Endodermal cell (in vitro differentiated cells): ENCODE measurements around the gene C1QTNF1. TPM values are rescaled to one million over a fixed set of nuclear protein-coding genes. Genes with fewer than 3 reads are reported as not detected.

ENCODE experiments used
- DNase-seq: peaks from one replicate; pipeline ENCODE4 v3.0.0-alpha.2; 2017
- H3K27ac ChIP-seq: 2 replicates; pipeline ENCODE4 v1.5.1; 2013; ENCODE audit warnings: mild to moderate bottlenecking, low read depth, low read length, moderate library complexity
- H3K27me3 ChIP-seq: 2 replicates; pipeline ENCODE4 v1.6.1; 2013; ENCODE audit warnings: mild to moderate bottlenecking, low read length, moderate library complexity; ENCODE audit not compliant: insufficient read depth, control insufficient read depth, poor library complexity, severe bottlenecking
- H3K36me3 ChIP-seq: 2 replicates; pipeline ENCODE4 v1.7.0; 2013; ENCODE audit warnings: mild to moderate bottlenecking, low read length, moderate library complexity; ENCODE audit not compliant: control insufficient read depth, insufficient read depth
- H3K4me1 ChIP-seq: one replicate; pipeline ENCODE4 v1.7.0; 2013; ENCODE audit warnings: low read length; ENCODE audit not compliant: control insufficient read depth, insufficient read depth
- H3K4me3 ChIP-seq: 2 replicates; pipeline ENCODE4 v1.5.1; 2013; ENCODE audit warnings: mild to moderate bottlenecking, low read length, moderate library complexity
- H3K9ac ChIP-seq: 2 replicates; pipeline ENCODE4 v1.6.1; 2013; ENCODE audit warnings: mild to moderate bottlenecking, low read length, moderate library complexity; ENCODE audit not compliant: poor library complexity, severe bottlenecking; ENCODE audit errors: extremely low read depth
- H3K9me3 ChIP-seq: 2 replicates; pipeline ENCODE4 v1.6.1; 2013; ENCODE audit warnings: mild to moderate bottlenecking, low read length, moderate library complexity; ENCODE audit not compliant: control insufficient read depth
- H3K27ac Mint-ChIP-seq: 2 replicates; pipeline ENCODE4 v1.8.0; 2020; ENCODE audit warnings: mixed read lengths
- H3K27me3 Mint-ChIP-seq: 2 replicates; pipeline ENCODE4 v1.8.0; 2021; ENCODE audit warnings: mild to moderate bottlenecking, mixed read lengths; ENCODE audit not compliant: insufficient read depth
- H3K36me3 Mint-ChIP-seq: 2 replicates; pipeline ENCODE4 v1.8.0; 2020; ENCODE audit warnings: low read depth, mixed read lengths
- H3K4me1 Mint-ChIP-seq: 2 replicates; pipeline ENCODE4 v1.8.0; 2020; ENCODE audit warnings: mixed read lengths
- H3K4me3 Mint-ChIP-seq: 2 replicates; pipeline ENCODE4 v1.8.0; 2020; ENCODE audit warnings: mild to moderate bottlenecking, moderate library complexity, mixed read lengths
- H3K9me3 Mint-ChIP-seq: 2 replicates; pipeline ENCODE4 v1.8.0; 2020; ENCODE audit warnings: mild to moderate bottlenecking, mixed read lengths
- CTCF ChIP-seq: fragments of 200-600 bp; sonication (generic); conservative IDR thresholded peaks from 2 replicates; pipeline ENCODE4 v1.5.0; 2021; ENCODE audit warnings: antibody characterized with exemption, mild to moderate bottlenecking
- WGBS, 2 experiments: methylation state at CpG; one replicate each; pipeline versions ENCODE4 v1.1.5 to v1.1.7; 2013; ENCODE audit warnings: missing lambda C conversion rate in 2 of 2, mixed read lengths in 1 of 2; ENCODE audit not compliant: insufficient coverage in 1 of 2, insufficient read length in 1 of 2; 5-methylcytosine and 5-hydroxymethylcytosine counted together
- total RNA-seq, 2 donors: library from RNA; stranded (reverse); fragmentation: NEBNext Ultra II Directional in 1 of 2; extraction: Animal tissue kit (Norgen Biotek cat#: 25700) in 1 of 2; gene quantifications; 2 replicates in 1 of 2; 3 replicates in 1 of 2; pipeline ENCODE4 v1.2.1, GENCODE V29; 2021

Gene C1QTNF1
- total RNA-seq, 2 donors from 2014 or later, result 16.0 to 16.5 TPM

GRCh38 chr17:79085154-79085920 is 61.4 kb downstream of the C1QTNF1 start:
- peaks cover 25% of the 10 kb centered on the region for H3K36me3 Mint-ChIP-seq
- no peaks in the 10 kb centered on the region for H3K4me1 ChIP-seq
- no peak overlapping the region for H3K4me3 Mint-ChIP-seq
- no peaks in the 10 kb centered on the region for H3K27me3 Mint-ChIP-seq
- H3K9me3 ChIP-seq, result no peaks in the 10 kb centered on the region
- H3K36me3 ChIP-seq, result peaks cover 9% of the 10 kb centered on the region
- H3K27ac Mint-ChIP-seq, result no peak overlapping the region
- no peak for TF ChIP-seq CTCF
- 91 to 97% methylated on average over 15 to 30 of the region's 30 CpGs for WGBS, 2 experiments
- H3K4me3 ChIP-seq, result no peak overlapping the region
- H3K9me3 Mint-ChIP-seq, result peaks cover 1% of the 10 kb centered on the region
- no peaks in the 10 kb centered on the region for H3K27me3 ChIP-seq
- DNase-seq, result no peak
- H3K9ac ChIP-seq, result no peak overlapping the region
- no peaks in the 10 kb centered on the region for H3K4me1 Mint-ChIP-seq
- H3K27ac ChIP-seq, result no peak overlapping the region

- 91 to 92% methylated on average over 11 to 28 of the region's 28 CpGs for WGBS, 2 experiments
- no peak for DNase-seq
- TF ChIP-seq CTCF, result no peak
Observed at GRCh38 chr17:79085921-79086551, 62.1 kb downstream of the C1QTNF1 start.

GRCh38 chr17:79086609-79087427 is 62.8 kb downstream of the C1QTNF1 start:
- no peak for DNase-seq
- H3K36me3 Mint-ChIP-seq, result peaks cover 12% of the 10 kb centered on the region
- 92 to 95% methylated on average over 27 to 33 of the region's 33 CpGs for WGBS, 2 experiments
- no peaks in the 10 kb centered on the region for H3K27me3 Mint-ChIP-seq
- Histone ChIP-seq H3K9ac (no peak overlapping the region), H3K27ac (no peak overlapping the region), H3K36me3 (peaks cover 9% of the 10 kb centered on the region), H3K4me3 (no peak overlapping the region), H3K27me3 (no peaks in the 10 kb centered on the region), H3K9me3 (no peaks in the 10 kb centered on the region), H3K4me1 (no peaks in the 10 kb centered on the region)
- TF ChIP-seq CTCF, result no peak
- peaks cover 1% of the 10 kb centered on the region for H3K9me3 Mint-ChIP-seq
- no peaks in the 10 kb centered on the region for H3K4me1 Mint-ChIP-seq
- no peak overlapping the region for H3K4me3 Mint-ChIP-seq
- no peak overlapping the region for H3K27ac Mint-ChIP-seq

More at GRCh38 chr17:79085921-79086551, 62.1 kb downstream of the C1QTNF1 start:
- H3K4me1 Mint-ChIP-seq, result no peaks in the 10 kb centered on the region
- H3K4me3 ChIP-seq, result no peak overlapping the region
- H3K4me3 Mint-ChIP-seq, result no peak overlapping the region
- H3K36me3 ChIP-seq, result peaks cover 9% of the 10 kb centered on the region
- H3K9ac ChIP-seq, result no peak overlapping the region
- H3K9me3 ChIP-seq, result no peaks in the 10 kb centered on the region
- peaks cover 18% of the 10 kb centered on the region for H3K36me3 Mint-ChIP-seq
- no peaks in the 10 kb centered on the region for H3K4me1 ChIP-seq
- no peaks in the 10 kb centered on the region for H3K27me3 Mint-ChIP-seq
- peaks cover 1% of the 10 kb centered on the region for H3K9me3 Mint-ChIP-seq
- no peak overlapping the region for H3K27ac Mint-ChIP-seq
- H3K27me3 ChIP-seq, result no peaks in the 10 kb centered on the region
- H3K27ac ChIP-seq, result no peak overlapping the region
